ENCODE measurements around the gene KIAA0753. TPM values are rescaled to one million over a fixed set of nuclear protein-coding genes. Genes with fewer than 3 reads are reported as not detected.
"Not testable (repeated sequence)": the region's sequence is repeated elsewhere in the genome, so short reads cannot be mapped to it uniquely, and the experiment has no call there.

KIAA0753 gene
- total RNA-seq, 1 donor from 2014 or later = 8.6 TPM

GRCh38 chr17:6668727-6669425, 28.4 kb upstream of the KIAA0753 start:
- peak; percentile 39 for ATAC-seq

GRCh38 chr17:6668219-6668618, 27.7 kb upstream of the KIAA0753 start:
- no peak for ATAC-seq

- no peak for ATAC-seq
These were observed 27.0 kb upstream of the KIAA0753 start for GRCh38 chr17:6667516-6667915.

- peak; percentile 82 for ATAC-seq
These were observed 26.0 kb upstream of the KIAA0753 start for GRCh38 chr17:6666557-6666956.

- peak; percentile 61 for ATAC-seq
These were observed 25.6 kb upstream of the KIAA0753 start for GRCh38 chr17:6666077-6666521.

- ATAC-seq = not testable (repeated sequence)
These were observed 22.7 kb upstream of the KIAA0753 start for GRCh38 chr17:6663200-6663599.

GRCh38 chr17:6661464-6661848, 20.9 kb upstream of the KIAA0753 start:
- no peak for ATAC-seq

- ATAC-seq = no peak
These were observed 20.4 kb upstream of the KIAA0753 start for GRCh38 chr17:6660805-6661463.

GRCh38 chr17:6660101-6660500, 19.6 kb upstream of the KIAA0753 start:
- ATAC-seq = no peak

GRCh38 chr17:6658411-6658810, 17.9 kb upstream of the KIAA0753 start:
- ATAC-seq = not testable (repeated sequence)

- ATAC-seq = no peak
These were observed 17.2 kb upstream of the KIAA0753 start for GRCh38 chr17:6657633-6658287.

- peak; percentile 17 for ATAC-seq
These were observed 16.5 kb upstream of the KIAA0753 start for GRCh38 chr17:6656797-6657632.

GRCh38 chr17:6655732-6656361, 15.3 kb upstream of the KIAA0753 start:
- not testable (repeated sequence) for ATAC-seq

- ATAC-seq = peak; percentile 44
These were observed 14.6 kb upstream of the KIAA0753 start for GRCh38 chr17:6654841-6655731.

- peak; percentile 21 for ATAC-seq
These were observed 11.5 kb upstream of the KIAA0753 start for GRCh38 chr17:6651919-6652452.

- peak; percentile 93 for ATAC-seq
These were observed 10.9 kb upstream of the KIAA0753 start, which contains the start of the genes C17orf100 and MED31 for GRCh38 chr17:6651354-6651918. Gene C17orf100, plus strand, starts transcription at chr17:6651762. Its CDS starts 152 bp downstream, at chr17:6651914. Gene MED31, minus strand, starts transcription at chr17:6651605. Its CDS starts 77 bp downstream, at chr17:6651528.

GRCh38 chr17:6648181-6648580, 7.7 kb upstream of the KIAA0753 start:
- ATAC-seq = no peak

- ATAC-seq = peak; percentile 34
These were observed 3.1 kb upstream of the KIAA0753 start for GRCh38 chr17:6643451-6644125.

GRCh38 chr17:6642592-6642991, 2.1 kb upstream of the KIAA0753 start:
- peak; percentile 15 for ATAC-seq

All from esophagus mucosa (tissue), 1 donor.